Liver (tissue), 9 donors: ENCODE measurements around the gene TAF11L13. TPM values are rescaled to one million over a fixed set of nuclear protein-coding genes. Genes with fewer than 3 reads are reported as not detected.
"Not testable (repeated sequence)": the region's sequence is repeated elsewhere in the genome, so short reads cannot be mapped to it uniquely, and the experiment has no call there.

Source experiments
- DNase-seq: peaks from one replicate; pipeline ENCODE4 v3.0.0-alpha.2; 2017; ENCODE audit warnings: low spot score
- H3K27ac ChIP-seq, 2 donors: one replicate each; pipeline ENCODE4 v1.7.0; 2013; ENCODE audit warnings: inconsistent platforms in 2 of 2, low read length in 2 of 2, control low read depth in 1 of 2, low read depth in 1 of 2, mild to moderate bottlenecking in 1 of 2
- H3K27me3 ChIP-seq, 4 donors: one replicate each; pipeline versions ENCODE4 v1.6.1 to v1.7.0; 2013; ENCODE audit warnings: low read length in 3 of 4, inconsistent platforms in 1 of 4, mild to moderate bottlenecking in 1 of 4, moderate library complexity in 1 of 4; ENCODE audit not compliant: control insufficient read depth in 4 of 4, insufficient read depth in 4 of 4
- H3K36me3 ChIP-seq, 4 donors: one replicate each; pipeline versions ENCODE4 v1.6.1 to v1.7.0; 2013; ENCODE audit warnings: low read length in 3 of 4, mild to moderate bottlenecking in 3 of 4, low read depth in 1 of 4, moderate library complexity in 1 of 4; ENCODE audit not compliant: control insufficient read depth in 4 of 4, insufficient read depth in 3 of 4
- H3K4me1 ChIP-seq, 4 donors: one replicate each; pipeline versions ENCODE4 v1.6.1 to v1.7.0; 2013; ENCODE audit warnings: low read length in 3 of 4, mild to moderate bottlenecking in 3 of 4, moderate library complexity in 1 of 4; ENCODE audit not compliant: control insufficient read depth in 4 of 4, insufficient read depth in 4 of 4
- H3K4me3 ChIP-seq, 3 donors: one replicate each; pipeline versions ENCODE4 v1.6.1 to v1.7.0; 2013; ENCODE audit warnings: low read length in 3 of 3, control low read depth in 1 of 3, low read depth in 1 of 3, mild to moderate bottlenecking in 1 of 3
- H3K9ac ChIP-seq, 2 donors: one replicate each; pipeline ENCODE4 v1.7.0; 2013; ENCODE audit warnings: low read length in 2 of 2, mild to moderate bottlenecking in 2 of 2, moderate library complexity in 2 of 2, control low read depth in 1 of 2, low read depth in 1 of 2
- H3K9me3 ChIP-seq, 4 donors: one replicate each; pipeline versions ENCODE4 v1.6.1 to v1.7.0; 2013; ENCODE audit warnings: low read length in 3 of 4; ENCODE audit not compliant: control insufficient read depth in 4 of 4
- ATF3 ChIP-seq: IDR thresholded peaks from 2 replicates; pipeline ENCODE4 v1.6.1; 2016; ENCODE audit warnings: antibody characterized with exemption
- CTCF ChIP-seq: fragments of 150-350 bp; IDR thresholded peaks from 2 replicates; pipeline ENCODE4 v1.5.1; 2017; ENCODE audit warnings: improper control_type of control experiment, low read depth, low read length; ENCODE audit not compliant: missing input control
- EGR1 ChIP-seq, 2 donors: IDR thresholded peaks; 2 replicates each; pipeline ENCODE4 v1.6.1; 2016 to 2018; ENCODE audit warnings: antibody characterized with exemption in 2 of 2, low read depth in 2 of 2
- FOXA1 ChIP-seq: IDR thresholded peaks from 2 replicates; pipeline ENCODE4 v1.6.1; 2016; ENCODE audit warnings: antibody characterized with exemption
- FOXA2 ChIP-seq: IDR thresholded peaks from 2 replicates; pipeline ENCODE4 v1.6.1; 2016; ENCODE audit warnings: antibody characterized with exemption
- GABPA ChIP-seq, 2 donors: IDR thresholded peaks in 1 of 2; conservative IDR thresholded peaks in 1 of 2; 2 replicates each; pipeline ENCODE4 v1.6.1; 2016; ENCODE audit warnings: antibody characterized with exemption in 2 of 2, mild to moderate bottlenecking in 1 of 2, moderate library complexity in 1 of 2
- HNF4A ChIP-seq, 2 donors: conservative IDR thresholded peaks; 2 replicates each; pipeline ENCODE4 v1.6.1; 2016; ENCODE audit warnings: antibody characterized with exemption in 2 of 2, mild to moderate bottlenecking in 2 of 2
- HNF4G ChIP-seq: IDR thresholded peaks from 2 replicates; pipeline ENCODE4 v1.6.1; 2016; ENCODE audit warnings: antibody characterized with exemption
- JUND ChIP-seq, 2 donors: IDR thresholded peaks; 2 replicates each; pipeline ENCODE4 v1.6.1; 2016; ENCODE audit warnings: antibody characterized with exemption in 2 of 2
- MAX ChIP-seq: IDR thresholded peaks from 2 replicates; pipeline ENCODE4 v1.6.1; 2016; ENCODE audit warnings: antibody characterized with exemption
- NR2F2 ChIP-seq: IDR thresholded peaks from 2 replicates; pipeline ENCODE4 v1.6.1; 2016; ENCODE audit warnings: antibody characterized with exemption
- RAD21 ChIP-seq, 2 donors: IDR thresholded peaks; 2 replicates each; pipeline ENCODE4 v1.6.1; 2016; ENCODE audit warnings: antibody characterized with exemption in 2 of 2, mild to moderate bottlenecking in 2 of 2
- REST ChIP-seq: IDR thresholded peaks from 2 replicates; pipeline ENCODE4 v1.6.1; 2016; ENCODE audit warnings: antibody characterized with exemption, mild to moderate bottlenecking
- RXRA ChIP-seq, 2 donors: IDR thresholded peaks; 2 replicates each; pipeline ENCODE4 v1.6.1; 2017 to 2018; ENCODE audit warnings: antibody characterized with exemption in 2 of 2, mild to moderate bottlenecking in 1 of 2
- SP1 ChIP-seq: IDR thresholded peaks from 2 replicates; pipeline ENCODE4 v1.6.1; 2018; ENCODE audit warnings: antibody characterized with exemption, mild to moderate bottlenecking
- TAF1 ChIP-seq: conservative IDR thresholded peaks from 2 replicates; pipeline ENCODE4 v1.6.1; 2016; ENCODE audit warnings: antibody characterized with exemption, mild to moderate bottlenecking
- YY1 ChIP-seq: IDR thresholded peaks from 2 replicates; pipeline ENCODE4 v1.6.1; 2016; ENCODE audit warnings: antibody characterized with exemption, mild to moderate bottlenecking
- ZBTB33 ChIP-seq: IDR thresholded peaks from 2 replicates; pipeline ENCODE4 v1.6.1; 2016; ENCODE audit warnings: antibody characterized with exemption
- WGBS: extraction: QIAGEN DNeasy Blood & Tissue Kit; methylation state at CpG from one replicate; pipeline ENCODE4 v1.1.7; 2013; 5-methylcytosine and 5-hydroxymethylcytosine counted together
- polyA plus RNA-seq, 2 donors: library from polyadenylated mRNA; stranded (reverse) in 1 of 2; unstranded in 1 of 2; fragments of 200-250 nt in 1 of 2; fragments of >200 nt in 1 of 2; fragmentation: Nextera tagmentation in 1 of 2; extraction: Ambion mirVana in 1 of 2; gene quantifications; one replicate each; pipeline versions ENCODE4 v1.2.1 to v1.2.3, GENCODE V29; 2013 to 2015
- total RNA-seq, 2 donors: library from RNA; depleted of rRNA; stranded (reverse); fragments of >200 nt; gene quantifications; one replicate each; pipeline ENCODE4 v1.2.3, GENCODE V29; 2014
- donor health status: healthy.
- donor health status: healthy.
- donor health status: healthy.
- donor health status: healthy.
- donor health status: healthy.

TAF11L13 gene
- total and polyA plus RNA-seq, 4 donors: not detected

GRCh38 chr5:17634160-17634559 lies 2.3 kb downstream of the TAF11L13 start, which contains the start of gene TAF11L14:
Gene TAF11L14, plus strand, starts transcription at chr5:17634460.
- H3K4me1 ChIP-seq: no peaks in the 10 kb centered on the region
- H3K27ac ChIP-seq: no peak within 1 kb of the TSS
- DNase-seq: no peak
- H3K27me3 ChIP-seq: no peaks in the 10 kb centered on the region
- H3K9me3 ChIP-seq: no peaks in the 10 kb centered on the region
- TF ChIP-seq HNF4A (conservative IDR thresholded peaks at IDR 0.05) (no peak), FOXA2 (no peak), JUND (IDR thresholded peaks at IDR 0.05) (no peak), NR2F2 (no peak), MAX (no peak), GABPA (IDR thresholded peaks at IDR 0.05 in 1 of 2, conservative IDR thresholded peaks at IDR 0.05 in 1 of 2) (no peak), RXRA (IDR thresholded peaks at IDR 0.05) (no peak), EGR1 (IDR thresholded peaks at IDR 0.05; ENCODE audit: low read depth in 2 of 2) (no peak), YY1 (no peak), ZBTB33 (no peak), HNF4G (no peak), SP1 (no peak), TAF1 (no peak), RAD21 (IDR thresholded peaks at IDR 0.05) (no peak), REST (no peak), ATF3 (no peak), CTCF (no peak), FOXA1 (no peak)
- H3K9ac ChIP-seq: no peak within 1 kb of the TSS
- WGBS: 85% methylated on average over 5 of the region's 5 CpGs
- H3K4me3 ChIP-seq: no peak within 1 kb of the TSS
- H3K36me3 ChIP-seq: no peaks in the 10 kb centered on the region

GRCh38 chr5:17649232-17649631 lies 17.3 kb downstream of the TAF11L13 start:
- H3K9ac ChIP-seq, H3K36me3 ChIP-seq, DNase-seq, H3K4me1 ChIP-seq, H3K27me3 ChIP-seq, H3K4me3 ChIP-seq, H3K9me3 ChIP-seq, H3K27ac ChIP-seq: not testable (repeated sequence)
- WGBS: 94% methylated on average over 10 of the region's 10 CpGs

- WGBS: 96% methylated on average over 32 of the region's 32 CpGs
- not testable (repeated sequence) for DNase-seq, H3K9me3 ChIP-seq, H3K27ac ChIP-seq, H3K36me3 ChIP-seq, H3K4me3 ChIP-seq, H3K27me3 ChIP-seq, H3K9ac ChIP-seq, H3K4me1 ChIP-seq
Observed at GRCh38 chr5:17655201-17655759, 23.4 kb downstream of the TAF11L13 start.
